SK-MEL-5 (cell line): ENCODE results near the gene KATNAL2. TPM values are rescaled to one million over a fixed set of nuclear protein-coding genes. Genes with fewer than 3 reads are reported as not detected.

Source experiments
- DNase-seq: peaks from one replicate; pipeline ENCODE4 v3.0.0-alpha.2; 2016; ENCODE audit warnings: low read depth, low spot score
- in situ Hi-C: cut with HindIII; loops from 2 replicates; pipeline ENCODE4 v1.10.0; 2016; ENCODE audit warnings: low sequenced_read_pairs, high pct_unique_total_duplicates, low pct_unique_long_range_greater_than_20kb
- small RNA-seq, 2 experiments: library from RNA; depleted of rRNA; stranded (forward); fragments of <200 nt; gene quantifications; one replicate each; pipeline ENCODE3, GENCODE V24; 2014
- total RNA-seq: library from RNA; depleted of rRNA; stranded (reverse); fragments of >200 nt; shearing (Covaris generic); gene quantifications from 2 replicates; pipeline ENCODE4 v1.2.3, GENCODE V29; 2014; rRNA removed

KATNAL2 gene
- total RNA-seq, 1 experiment from 2014 or later: 10.0 TPM

DNA sequence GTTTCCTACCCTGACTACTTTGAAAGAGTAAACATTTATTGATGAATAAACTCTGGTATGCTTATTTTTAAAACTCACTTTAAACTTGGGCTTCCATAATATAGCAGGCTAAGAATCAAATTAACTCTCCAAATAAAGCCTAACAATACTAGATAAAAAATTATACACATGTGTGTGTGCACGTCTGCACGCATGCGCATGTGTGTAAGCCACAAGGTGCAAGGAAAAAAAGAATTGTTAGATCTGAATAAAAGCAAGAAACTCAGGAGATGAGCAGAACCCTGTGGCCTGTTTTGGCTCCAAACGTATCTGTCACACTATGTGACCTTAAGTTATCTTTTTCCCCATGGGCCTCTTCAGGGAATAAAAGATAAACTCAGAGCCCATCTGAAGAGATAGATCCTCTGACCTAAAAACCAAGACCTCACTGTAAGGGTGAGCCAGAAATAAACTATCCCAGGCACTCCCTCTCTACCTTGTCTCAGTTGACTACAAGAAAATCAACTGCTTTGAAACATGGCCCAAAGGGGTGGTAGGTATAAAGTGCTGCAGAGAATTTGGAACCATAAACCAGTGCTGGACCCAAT lies 226.6 kb downstream of the KATNAL2 start:
- no peak for DNase-seq
- in situ Hi-C loops: no loop called here

DNA sequence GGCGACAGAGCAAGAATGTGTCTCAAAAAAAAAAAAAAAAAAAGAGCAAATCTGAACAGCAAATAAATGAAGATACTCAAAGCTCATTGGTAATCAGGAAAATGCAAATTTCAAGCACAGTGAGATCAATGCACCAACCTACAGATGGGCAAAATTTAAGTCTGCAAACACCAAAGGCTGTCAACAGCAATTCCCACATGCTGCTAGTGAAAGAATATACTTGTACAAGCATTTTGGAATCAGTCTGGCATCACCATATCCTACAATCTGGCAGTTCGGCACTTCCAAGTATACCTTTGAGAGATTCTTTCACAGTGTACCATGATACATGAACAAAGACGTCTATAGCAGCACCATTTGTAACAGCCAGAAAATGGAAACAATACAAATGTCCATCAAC lies 228.8 kb downstream of the KATNAL2 start:
- DNase-seq: no peak
- in situ Hi-C loops: no loop called here

DNA sequence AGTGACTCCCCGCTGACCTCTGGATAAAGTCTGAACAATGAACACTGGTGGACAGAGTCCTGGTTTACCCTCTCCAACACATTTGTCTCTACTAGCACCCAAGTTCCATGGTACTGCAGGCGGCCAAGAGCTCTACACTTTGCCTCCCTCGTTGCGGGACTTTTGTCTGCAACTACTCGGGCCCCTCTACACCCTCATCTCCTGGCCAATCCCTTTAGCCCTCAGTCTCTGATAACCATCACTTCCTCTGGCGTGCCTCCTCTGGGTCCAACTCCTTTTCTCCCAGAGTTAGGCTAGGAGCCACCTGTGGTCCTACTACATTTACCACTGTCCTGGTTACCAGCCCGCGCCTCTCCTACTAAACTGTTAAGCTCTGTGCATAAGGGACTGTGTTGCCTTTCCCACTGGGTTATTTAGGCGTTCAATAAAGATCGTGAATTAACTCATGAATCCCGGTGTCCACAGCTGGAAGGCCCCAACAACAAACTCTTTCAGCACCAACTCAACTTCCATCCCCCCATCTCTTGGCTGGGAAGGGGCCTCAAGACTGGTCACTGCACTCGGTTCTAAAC lies 232.1 kb downstream of the KATNAL2 start:
- in situ Hi-C loops: no loop called here
- peak; percentile 4 for DNase-seq

DNA sequence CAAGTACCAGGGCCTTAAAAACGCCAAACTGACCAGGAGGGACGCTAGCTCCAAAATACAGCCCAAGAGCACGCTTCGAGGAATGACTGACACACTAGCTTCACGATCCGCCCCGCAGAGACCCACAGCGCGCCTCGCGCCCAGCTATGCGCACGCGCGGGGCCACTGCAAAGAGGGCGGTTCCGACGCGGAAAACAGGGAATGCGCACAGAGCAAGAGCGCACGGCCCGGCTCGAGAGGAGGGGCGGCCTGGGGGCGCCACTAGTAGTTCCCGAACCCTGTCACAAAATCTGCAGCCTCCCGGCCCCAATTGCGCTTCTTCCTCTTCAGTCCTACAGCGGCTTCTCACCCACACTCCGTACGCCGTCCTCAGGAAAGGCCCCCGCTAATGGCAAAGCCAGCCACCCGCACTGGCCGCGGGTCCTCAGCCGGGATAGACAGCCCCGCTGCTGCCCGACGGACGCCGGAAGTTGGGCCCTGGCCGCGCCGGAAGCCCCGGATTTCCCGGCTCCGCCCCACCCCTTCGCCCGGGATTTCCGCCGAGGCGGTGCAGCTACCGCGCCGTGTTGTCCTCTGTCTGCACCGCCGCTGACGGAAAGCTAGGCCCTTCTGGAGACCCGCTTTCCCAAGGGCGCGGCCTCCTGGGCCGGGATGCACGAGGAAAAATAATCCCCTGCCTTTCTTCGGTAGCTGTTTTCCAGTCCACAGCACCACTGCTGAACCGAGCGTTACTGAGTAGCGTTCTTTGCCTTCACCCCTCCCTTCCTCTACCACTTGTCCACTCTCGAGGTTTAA lies 232.8 kb downstream of the KATNAL2 start, which contains the start of gene HDHD2:
TSS of gene HDHD2 (minus strand) at position 472 of the 795 bp plus-strand sequence. CDS start 14,061 bp downstream, outside the sequence.
- in situ Hi-C loops: no loop called here
- DNase-seq: peak; percentile 74

DNA sequence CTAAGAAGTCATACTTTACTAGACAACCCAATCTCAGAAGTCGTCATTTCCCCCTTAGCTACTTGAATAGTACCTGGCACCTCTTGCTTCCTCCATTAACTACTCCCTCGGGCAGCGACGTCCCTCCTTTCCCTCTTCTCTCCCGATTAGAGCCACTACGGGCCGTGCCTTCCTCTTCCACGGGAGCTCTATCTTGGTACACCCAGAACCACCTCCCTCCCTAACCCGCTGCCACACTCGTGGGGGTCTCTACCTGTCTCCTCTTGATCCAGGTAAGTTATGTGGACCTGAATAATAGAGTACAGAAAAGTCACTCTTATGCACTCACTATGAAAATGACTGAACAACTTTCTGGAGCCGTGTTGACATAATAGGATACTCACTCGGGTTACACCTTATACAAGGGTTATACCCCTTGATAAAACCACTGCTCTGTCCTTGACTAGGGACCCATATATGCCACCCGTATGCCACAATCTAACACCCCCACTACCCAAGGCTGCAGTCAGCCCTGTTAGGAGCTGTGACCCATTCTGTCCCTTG lies 233.5 kb downstream of the KATNAL2 start:
- in situ Hi-C loops: no loop called here
- no peak for DNase-seq

DNA sequence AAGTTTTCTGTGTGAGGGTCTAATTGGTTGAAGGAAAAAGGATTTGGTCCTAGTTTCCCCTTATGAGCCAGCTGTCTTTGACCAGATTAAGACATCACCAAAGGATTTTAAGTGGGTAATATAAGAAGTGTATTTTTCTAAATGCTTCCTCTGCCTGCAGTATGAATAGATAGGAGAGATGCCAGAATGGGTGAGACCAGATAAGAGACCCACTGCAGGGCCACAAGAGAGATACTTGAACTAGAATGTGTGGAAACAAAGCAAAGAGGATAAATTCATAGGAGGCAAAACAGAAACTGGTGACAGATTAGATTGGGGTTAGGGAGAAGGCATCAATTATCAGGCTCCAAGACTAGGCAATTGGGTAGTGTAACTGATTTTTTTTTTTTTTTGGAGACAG lies 234.0 kb downstream of the KATNAL2 start:
- no peak for DNase-seq
- in situ Hi-C loops: no loop called here

Small RNA genes within 50 kb of the gene (small RNA-seq; reads per million reads assigned to genes)
- gene AC012254.4: 0 reads per million in 2 experiments

Other genes starting within 250 kb of the KATNAL2 start
- not detected in 2 replicates for gene ST8SIA5, start 160.5 kb upstream of the KATNAL2 start, total RNA-seq
- 29.0 and 32.3 TPM in 2 replicates for gene PIAS2, start 95 bp upstream of the KATNAL2 start, total RNA-seq
- not detected in 2 replicates for gene ELOA2, start 118.0 kb downstream of the KATNAL2 start, total RNA-seq
- 14.0 and 14.3 TPM in 2 replicates for gene HDHD2, start 232.9 kb downstream of the KATNAL2 start, total RNA-seq